NCI-H1105 (cell line): ENCODE measurements around the gene MB.

Source experiments
- DNase-seq: peaks from one replicate; lab custom pipeline; 2025; lab: John Stamatoyannopoulos, UW

MB gene

DNA sequence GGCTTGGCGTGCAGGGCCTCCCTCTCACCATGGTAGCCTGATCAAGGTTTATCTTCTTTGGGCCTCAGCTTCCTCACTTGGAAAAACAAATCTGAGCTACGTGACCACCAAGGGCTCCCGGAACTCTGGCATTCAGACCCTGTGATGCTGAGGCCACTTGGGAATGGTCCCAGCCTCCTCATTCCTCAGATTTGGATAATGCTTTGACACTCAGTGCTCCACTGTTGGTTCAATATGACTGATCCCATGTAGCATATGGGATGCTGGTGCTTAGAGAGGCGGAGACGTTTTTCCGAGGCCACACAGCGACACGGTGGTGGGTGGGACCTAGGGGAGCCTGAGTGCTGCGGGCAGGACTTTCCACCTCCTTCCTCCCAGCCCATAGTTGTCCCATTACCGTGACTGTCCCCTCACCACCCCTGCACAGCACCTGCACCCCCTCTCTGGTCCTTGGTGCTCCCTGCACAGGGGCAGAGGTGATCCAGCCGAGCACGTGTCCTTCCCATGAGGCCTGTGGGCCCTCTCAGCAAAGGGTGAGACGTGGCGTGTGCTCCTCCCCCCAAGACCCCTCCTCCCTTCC lies 23.1 kb downstream of the MB start:
- no peak for DNase-seq

DNA sequence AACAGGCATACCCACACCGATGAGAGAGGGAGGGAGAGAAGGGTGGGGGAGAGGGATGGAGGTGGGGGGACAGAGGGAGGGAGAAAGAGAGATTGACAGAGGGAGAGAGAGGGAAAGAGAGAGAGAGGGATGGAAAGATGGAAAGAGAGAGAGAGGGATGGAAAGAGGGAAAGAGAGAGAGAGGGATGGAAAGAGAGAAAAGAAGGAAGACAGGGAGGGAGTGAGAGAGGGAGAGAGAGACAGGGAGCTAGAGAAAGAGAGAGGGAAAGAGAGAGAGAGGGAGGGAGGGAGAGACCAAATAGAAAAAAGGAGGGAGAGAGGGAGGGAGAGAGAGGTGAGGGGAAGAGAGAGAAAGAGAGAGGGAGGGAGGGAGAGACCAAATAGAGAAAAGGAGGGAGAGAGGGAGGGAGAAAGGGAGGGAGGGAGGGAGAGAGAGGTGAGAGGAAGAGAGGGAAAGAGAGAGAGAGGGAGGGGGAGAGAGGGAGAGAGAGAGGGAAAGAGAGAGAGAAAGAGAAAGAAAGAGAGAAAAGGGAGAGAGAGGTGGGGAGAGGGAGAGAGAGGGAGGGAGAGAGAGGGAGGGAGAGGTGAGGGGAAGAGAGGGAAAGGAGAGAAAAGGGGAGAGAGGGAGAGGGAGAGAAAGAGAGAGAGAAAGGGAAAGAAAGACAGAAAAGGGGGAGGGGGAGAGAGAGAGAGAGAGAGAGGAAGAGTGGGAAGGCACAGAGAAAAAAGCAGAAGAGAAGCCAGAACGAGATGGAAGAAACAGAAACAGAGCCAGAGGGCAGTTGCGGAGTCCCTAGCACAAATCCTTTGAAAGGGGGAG lies 23.8 kb downstream of the MB start:
- no peak for DNase-seq

DNA sequence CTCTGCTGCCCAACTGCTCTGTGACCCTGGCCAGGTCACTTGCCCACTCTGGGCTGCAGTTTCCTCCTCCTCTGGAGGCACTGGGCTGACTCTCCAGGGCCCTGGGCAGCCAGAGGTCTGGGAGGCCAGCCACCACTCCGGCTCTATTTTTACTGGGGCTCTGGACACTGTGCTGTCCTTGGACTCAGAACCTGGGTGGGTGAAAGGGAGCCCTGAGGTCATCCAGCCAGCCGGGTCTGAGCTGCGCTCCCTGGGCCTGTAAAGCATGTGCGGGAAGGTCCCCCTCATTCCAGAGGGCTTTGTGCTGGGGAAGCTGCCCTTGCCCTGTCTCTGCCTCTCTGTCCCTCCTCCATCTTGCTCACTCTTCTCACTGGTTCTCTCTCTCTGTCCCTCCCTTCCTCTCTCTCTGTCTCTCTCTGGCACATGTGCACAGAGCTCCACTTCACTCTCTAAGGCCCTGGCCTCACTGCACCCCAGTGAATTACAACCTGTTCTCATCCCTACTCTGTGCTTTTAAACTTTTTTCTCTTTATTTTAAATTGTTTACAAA lies 24.6 kb downstream of the MB start:
- no peak for DNase-seq

DNA sequence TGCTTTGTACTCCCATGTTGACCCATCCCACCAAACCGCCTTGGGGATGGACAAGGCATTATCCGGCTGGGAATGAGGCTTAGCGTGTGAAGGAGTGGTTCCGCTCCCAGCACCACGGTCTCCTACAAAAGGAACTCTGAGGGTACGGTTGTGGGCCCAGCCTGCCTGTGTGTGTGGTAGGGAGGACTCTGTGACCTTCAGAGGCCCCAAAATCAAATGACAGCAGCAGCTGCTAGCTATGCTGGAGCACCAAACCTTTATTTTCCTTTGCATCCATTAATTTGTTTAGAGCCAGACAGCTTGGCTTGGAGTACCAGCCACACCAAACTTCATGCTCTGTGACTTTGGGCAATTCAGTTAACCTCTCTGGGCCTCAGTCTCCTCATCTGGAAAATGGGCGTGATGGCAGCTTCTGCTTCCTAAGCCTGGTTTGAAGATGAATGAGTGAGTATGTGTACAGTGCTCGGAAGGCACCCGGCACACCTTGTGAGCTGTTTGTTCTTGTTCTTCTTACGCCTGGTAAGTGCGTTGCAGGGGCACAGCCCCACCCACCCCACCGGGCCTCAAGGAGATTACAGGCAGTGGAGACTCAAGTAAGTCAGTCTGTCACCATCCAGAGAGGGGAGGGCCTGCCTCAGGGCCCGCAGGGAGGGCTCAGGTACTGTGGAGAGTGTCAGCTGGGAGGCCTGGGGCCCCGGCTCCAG lies 25.3 kb downstream of the MB start:
- DNase-seq, result no peak

DNA sequence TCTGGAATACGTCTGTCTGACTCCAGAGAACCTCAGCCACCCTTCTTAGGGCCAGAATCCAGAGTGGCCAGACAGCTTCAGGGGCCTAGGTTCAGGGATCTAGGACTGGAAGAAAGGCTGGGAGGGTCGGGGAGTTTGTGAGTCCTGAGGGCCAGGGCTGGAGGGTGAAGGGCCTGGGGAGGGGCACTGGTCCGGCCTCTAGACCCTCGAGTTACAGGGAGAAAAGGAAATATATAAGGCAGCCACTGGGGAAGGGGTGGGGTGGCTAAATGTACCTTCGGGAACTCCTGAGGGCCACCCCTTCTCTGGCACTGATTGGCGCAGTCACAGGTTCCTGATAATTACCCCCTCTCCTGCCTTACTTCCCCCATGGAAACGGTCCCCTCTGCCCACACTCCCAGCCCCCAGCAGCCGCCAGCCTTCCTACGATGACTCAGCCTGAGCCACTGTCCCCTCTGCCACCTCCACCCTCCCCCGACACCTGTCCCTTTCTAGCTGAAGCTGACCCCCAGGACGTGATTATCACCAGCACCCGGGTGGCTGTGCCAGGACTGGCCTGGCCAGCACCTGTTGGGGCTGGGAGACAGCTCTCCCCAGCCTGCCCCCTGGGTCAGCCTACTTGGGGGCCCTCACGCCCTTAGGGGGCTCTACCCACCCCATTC lies 26.4 kb downstream of the MB start:
- DNase-seq, result no peak

DNA sequence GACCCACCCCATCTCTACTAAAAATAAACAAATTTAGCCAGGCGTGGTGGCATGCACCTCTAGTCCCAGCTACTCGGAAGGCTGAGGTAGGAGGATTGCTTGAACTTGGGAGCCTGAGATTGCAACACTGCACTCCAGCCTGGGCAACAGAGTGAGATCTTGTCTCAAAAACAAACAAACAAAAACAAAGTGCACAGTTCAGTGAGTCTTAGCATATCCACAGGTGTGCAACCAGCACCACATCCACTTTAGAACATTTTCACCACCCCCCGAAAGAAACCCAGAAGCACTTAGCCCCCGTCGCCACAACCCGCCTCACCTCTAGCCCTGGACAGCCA lies 27.4 kb downstream of the MB start:
- no peak for DNase-seq

DNA sequence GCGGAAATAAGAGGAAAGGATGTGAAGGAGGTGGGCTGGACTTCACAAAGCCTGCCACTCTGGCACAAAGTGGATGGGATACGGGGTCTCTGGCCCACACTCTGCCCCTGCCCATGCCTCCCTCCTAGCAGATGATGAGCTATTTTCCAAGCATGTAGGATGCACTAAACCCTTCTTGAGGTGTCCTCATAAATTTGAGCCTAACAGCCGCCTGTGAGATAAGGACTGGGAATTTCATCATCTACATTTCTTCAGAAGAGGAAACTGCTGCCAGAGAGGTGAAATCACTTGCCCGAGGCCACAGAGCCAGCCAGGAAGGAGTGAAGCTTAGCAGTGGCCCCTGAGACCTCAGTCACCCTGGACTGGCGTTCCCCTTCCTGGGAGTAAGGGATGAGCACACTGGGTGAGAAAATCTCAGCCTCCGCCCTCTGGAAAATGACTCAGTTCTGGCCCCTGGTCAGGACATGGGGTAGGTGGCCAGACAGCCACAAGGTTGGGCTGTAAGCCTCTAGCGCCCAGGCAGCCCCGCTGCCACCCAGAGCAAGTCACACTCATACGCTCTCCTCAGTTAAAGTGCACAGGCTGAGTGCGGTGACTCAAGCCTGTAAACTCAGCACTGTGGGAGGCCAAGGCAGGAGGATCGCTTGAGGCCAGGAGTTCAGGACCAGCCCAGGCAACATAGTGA lies 27.9 kb downstream of the MB start:
- DNase-seq, result no peak

DNA sequence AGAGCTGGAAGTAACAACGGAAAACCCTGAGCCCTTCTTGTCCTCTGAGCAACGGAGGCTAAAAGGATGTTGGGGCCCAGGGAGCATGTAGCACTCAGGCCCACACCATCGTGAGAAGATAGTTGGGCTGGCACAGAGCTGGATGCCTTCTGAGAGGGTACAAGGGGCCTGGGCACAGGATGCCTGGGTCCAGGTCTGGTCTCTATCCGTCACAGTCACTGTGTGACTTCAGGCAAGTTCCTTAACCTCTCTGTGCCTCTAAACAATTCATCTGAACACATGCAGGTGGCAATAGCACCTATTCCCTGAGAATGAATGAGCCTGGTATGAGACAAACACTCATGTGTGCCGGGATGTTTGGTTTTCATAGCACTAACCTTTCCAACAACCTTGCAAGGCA lies 29.2 kb downstream of the MB start:
- DNase-seq, result no peak

DNA sequence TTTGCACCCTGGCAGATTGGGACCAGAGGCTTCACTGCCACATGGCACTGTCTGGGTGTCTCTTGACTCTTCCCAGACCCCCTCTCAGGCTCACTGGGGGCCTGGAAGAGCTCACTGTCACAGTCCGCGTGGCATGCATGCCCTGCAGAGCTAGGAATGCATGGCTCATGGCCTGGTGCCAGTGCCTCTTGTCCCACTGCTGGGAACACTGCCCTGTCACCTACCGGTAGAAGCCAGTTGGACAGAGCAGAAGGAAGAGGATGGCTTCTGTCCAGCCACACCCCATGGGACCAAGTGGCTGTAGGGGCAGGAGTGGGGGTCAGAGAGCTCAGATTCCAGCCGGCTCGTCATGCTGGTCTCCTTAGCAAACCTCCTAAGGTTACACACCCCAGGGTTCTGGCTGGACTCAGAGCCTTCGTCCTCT lies 29.7 kb downstream of the MB start:
- no peak for DNase-seq

DNA sequence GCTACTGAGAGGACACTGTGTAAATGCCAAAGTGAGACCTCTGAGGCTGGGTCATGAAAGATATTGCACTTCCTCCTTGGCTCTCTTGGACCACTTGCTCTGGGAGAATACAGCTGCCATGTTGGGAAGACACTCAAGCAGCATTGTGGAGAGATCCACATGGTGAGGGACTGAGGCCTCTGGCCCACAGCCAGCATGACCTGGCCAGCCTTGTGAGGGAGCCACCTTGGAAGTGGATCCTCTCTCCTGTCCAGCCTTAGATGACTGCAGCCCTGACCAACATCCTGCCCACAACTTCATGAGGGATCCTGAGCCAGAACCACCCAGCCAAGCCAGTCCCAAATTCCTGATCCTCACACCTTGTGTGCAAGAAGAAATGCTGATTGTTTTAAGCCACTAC lies 30.4 kb downstream of the MB start:
- no peak for DNase-seq

DNA sequence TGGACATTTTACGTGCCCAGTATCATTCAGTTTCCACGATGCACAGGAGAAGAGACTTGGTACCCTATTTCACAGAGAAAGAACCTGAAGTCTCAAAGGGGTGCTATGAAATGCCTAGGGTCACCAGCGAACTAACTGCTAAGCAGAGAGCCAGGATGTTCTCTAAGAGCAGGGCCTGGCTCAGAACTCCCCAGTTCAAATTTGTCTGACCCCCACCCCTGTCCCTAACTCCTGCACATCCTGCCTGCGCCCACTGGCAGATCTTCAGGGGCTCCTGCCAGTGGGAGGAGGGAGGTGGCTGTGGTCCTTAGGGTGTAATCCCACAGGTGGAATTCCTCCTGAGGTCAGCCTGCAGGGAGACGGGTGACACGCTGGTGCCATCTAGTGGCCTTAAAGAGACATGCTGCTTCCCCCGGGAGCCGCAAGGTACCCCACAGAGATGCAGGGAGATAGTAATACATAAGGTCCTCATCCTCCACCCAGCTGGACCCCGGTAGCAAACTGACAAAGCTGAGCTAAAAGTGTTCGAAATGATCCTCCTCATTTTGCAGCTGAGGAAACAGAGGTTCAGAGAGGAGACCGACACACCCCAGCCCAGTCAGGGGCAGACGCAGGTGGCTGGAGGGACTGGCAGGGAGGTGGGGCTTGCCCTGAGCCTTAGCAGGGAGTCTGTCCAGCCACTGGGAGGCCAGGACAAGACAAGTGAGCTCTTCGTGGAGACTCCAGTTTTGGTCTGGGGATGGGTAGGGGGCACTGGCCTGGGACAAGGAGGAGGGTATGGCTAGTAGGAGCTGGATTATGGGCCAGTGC lies 34.1 kb downstream of the MB start:
- peak; percentile 24 for DNase-seq

DNA sequence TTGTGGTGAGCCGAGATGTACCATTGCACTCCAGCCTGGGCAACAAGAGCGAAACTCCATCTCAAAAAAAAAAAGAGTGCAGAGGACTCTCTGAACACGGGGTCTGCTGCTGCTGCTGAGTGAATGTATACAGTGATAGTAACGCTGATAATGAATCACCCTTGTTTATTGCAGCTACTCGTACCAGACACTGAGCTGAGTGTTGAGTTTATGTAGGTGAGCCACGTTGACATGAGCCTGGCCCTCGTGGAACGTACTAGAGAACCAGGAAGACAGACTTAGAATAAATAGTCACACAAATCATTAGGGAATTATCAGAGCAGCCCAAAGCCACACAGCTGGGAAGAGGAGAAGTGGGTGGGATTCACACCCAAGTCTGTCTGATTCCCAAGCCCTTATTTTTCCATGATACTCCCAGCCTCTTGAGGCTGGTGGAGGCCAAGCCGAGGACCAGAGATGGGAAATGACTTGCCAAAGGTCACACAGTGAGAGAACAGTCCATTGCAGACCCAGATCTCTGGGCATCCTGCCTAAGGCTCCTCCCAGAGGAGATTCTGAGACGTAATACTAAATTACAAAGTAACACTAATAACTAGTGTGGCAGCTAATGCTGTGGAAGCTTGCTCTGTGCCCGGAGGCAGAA lies 34.8 kb downstream of the MB start:
- DNase-seq, result no peak

DNA sequence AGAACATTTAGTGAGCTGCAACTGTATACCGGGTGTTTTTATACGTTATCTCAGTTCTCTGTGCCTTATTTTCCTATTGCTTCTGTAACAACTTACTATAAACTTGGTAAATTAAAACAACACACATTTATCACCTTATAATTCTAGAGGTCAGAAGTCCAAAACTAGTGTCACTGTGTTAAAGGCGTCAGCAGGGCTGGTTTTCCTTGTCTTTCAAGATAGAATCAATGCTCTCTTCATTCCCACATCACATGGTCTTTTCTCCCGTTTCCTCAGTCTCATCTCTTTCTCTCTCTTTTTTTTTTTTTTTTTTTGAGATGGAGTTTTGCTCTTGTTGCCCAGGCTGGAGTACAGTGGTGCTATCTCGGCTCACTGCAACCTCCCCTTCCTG lies 36.1 kb downstream of the MB start:
- DNase-seq, result no peak

DNA sequence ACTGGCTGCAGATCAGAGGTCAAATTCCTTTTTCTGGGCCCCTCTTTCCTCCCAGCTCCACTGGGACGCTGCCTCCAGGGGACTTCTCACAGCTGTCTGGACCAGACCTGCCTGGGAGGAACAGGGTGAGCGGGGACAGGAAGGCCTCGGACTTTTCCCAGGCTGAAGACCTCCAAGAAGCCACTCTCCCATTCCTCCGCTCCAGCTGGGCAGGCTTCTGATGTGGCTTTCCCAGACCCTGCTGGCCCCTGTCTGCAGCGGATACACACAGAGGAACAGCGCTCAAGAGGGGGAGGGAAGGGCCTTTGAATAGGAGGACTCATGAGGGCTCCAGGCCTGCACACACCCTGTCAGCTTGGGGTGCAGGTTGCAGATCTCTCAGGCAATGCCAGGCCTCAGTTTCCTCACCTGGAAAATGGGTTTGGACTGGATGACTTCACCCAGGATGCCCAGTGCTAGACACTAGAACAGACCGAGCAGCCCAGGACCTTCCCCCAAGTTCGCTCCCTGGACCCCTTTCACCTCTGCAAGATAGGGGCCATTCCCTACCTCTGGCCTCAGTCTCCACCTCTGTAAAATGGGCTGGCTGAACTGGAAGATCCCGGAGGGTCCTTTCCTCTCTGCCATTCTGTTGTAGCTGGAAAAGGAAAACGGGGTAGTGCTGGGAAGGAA lies 36.6 kb downstream of the MB start:
- no peak for DNase-seq

DNA sequence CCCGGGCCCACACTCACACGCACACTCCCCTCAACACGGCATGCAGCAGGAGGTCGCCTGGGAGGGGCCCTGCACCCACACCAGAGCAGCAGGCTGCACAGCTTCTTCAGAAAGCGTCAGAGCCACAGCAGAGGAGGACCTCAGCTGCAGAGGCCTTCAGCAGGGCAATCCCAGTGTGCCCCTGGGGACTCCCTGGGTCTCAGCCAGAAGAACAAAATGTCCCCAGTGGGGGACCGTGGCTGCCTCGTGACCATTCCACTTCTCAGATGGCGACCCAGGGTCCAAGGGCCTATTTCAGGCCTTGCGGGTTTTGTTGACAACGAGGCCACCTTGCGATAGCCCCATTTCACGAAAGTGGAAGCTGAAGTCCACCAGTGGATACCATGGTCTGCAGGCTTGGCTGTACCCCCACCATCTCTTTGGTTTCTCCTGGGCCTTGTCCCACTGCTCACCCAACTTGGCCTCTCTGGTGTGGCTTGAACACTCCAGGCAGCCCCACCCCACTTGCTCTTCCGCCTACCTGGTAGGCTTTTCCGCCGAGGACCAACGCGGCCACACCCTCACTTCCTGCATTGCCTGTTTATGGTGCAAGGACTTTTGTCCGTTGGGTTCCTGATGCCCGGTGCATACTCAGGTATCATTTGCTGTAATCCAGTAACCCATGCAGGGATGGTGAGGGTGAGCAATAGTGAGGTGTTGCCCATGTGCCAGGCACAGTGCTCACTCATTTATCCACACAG lies 38.1 kb downstream of the MB start:
- no peak for DNase-seq

DNA sequence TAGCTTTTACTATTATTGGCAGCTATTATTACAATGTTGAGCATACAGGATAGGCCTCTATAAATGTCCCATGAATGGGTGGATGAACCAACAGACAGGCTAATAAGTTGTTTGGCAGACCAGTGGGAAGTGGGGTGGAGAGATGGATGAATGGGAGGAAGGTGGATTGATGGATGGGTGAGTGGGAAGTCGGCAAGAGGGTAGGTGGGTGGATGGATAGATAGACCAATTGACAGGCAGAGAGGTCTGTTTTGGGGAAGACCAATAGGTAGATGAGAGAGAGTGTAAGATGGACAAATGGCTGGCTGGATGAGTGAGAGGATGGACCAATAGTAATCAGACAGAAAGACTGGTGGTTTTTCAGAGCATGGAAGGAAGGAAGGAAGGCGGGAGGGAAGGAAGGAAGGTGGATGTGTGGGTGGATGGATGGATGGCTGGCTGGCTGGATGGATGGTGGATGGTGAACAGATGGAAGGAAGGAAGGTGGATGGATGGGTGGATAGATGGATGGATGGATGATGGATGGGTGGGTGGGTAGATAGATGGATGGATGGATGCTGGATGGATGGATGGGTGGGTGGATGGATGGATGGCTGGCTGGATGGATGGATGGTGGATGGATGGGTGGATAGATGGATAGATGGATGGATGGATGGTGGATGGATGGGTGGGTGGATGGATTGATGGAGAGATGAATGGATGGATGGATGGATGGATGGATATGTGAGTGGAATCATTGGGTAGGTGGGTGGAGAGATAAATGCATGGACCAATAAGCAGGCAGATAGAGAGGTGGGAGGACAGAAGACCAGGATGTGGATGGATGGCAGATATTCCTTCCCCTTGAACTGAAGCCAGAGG lies 39.1 kb downstream of the MB start:
- DNase-seq, result no peak

DNA sequence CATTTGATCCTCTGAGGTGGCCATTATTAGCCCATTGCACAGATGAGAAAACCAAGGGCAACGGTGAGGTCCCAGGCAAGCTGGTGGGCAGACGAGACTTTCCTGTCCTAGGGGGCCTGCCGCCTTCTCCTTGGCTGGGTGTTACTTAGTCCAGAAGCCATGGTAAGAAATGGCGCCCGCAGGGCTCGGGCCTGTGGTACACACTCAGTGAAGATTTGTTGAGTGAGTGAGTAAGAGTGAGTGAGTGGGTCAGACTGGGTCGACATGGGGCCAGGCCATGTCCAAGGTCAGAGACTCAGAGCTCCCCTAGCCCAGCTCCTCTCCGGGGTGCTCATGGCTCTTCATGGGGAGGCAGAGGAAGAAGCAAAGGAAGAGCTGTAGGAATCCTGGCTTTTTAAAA lies 40.5 kb downstream of the MB start:
- no peak for DNase-seq

DNA sequence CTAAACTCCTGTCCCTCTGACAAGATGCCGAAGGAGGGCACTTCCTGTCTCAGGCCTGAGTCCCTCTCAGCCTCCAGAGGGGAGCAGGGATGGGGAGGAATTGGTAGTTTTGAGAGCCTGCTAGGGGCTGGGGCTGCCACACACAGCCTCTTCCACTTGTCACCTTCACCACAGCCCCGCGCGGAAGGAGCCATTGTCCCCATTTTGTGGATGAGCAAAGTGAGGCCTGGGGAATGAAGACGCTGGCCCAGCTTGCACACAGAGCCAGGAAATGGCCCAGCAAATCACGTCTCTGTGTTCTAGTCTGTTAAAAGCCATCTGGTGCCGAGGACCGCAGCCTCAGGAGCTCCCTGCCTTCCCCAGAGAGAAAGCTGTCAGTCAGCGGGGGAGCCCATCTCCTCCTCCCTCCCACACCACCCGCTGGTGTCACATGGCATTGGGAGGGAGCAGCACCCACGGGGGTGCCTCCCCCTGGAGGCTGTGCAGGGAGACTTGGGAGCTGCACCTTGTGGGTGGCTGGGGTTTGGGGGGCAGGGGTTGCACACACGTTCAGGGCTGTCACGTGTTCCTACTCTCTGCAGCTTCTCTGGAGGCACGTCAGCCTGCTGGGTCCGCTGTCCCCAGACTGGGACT lies 41.9 kb downstream of the MB start:
- no peak for DNase-seq
